ENCODE measurements around the gene VPS11. TPM values are rescaled to one million over a fixed set of nuclear protein-coding genes. Genes with fewer than 3 reads are reported as not detected.

The VPS11 gene
- total RNA-seq, 1 donor from 2014 or later: 30.7 TPM

- no peaks in the 10 kb centered on the region for H3K36me3 ChIP-seq (ENCODE audit: control insufficient read depth, insufficient read depth, low read length)
- no peak overlapping the region for H3K4me3 ChIP-seq (ENCODE audit: low read depth, low read length)
- TF ChIP-seq, protein P1, sequence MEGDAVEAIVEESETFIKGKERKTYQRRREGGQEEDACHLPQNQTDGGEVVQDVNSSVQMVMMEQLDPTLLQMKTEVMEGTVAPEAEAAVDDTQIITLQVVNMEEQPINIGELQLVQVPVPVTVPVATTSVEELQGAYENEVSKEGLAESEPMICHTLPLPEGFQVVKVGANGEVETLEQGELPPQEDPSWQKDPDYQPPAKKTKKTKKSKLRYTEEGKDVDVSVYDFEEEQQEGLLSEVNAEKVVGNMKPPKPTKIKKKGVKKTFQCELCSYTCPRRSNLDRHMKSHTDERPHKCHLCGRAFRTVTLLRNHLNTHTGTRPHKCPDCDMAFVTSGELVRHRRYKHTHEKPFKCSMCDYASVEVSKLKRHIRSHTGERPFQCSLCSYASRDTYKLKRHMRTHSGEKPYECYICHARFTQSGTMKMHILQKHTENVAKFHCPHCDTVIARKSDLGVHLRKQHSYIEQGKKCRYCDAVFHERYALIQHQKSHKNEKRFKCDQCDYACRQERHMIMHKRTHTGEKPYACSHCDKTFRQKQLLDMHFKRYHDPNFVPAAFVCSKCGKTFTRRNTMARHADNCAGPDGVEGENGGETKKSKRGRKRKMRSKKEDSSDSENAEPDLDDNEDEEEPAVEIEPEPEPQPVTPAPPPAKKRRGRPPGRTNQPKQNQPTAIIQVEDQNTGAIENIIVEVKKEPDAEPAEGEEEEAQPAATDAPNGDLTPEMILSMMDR (IDR thresholded peaks at IDR 0.05; ENCODE audit: insufficient read depth, low read length, poor library complexity, severe bottlenecking): no peak
- no peaks in the 10 kb centered on the region for H3K27me3 ChIP-seq (ENCODE audit: control insufficient read depth, insufficient read depth, low read length)
- no peak for DNase-seq (ENCODE audit: low read depth)
Measured at GRCh38 chr11:119115484-119116234, 48.0 kb downstream of the VPS11 start.

DNA sequence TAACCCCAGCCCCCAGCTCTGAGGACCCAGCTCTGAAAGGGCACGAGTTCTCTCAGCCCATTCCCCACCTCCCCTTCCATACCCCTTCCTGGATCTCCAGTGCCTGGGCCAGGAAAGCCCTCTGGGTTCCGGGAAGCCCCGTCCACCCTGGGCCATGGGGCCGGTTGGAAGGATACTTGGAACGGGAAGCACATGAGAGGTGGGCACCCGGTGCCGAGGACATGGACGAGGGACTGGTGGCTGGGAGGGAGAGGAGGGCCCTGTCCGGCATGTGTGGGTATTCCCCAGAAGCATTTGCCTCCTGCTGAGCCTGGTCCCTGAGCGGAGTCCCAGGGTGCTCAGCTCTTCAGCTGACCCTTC, 48.6 kb downstream of the VPS11 start:
- H3K4me3 ChIP-seq (ENCODE audit: low read depth, low read length): no peak overlapping the region
- TF ChIP-seq, protein P1 (IDR thresholded peaks at IDR 0.05; ENCODE audit: insufficient read depth, low read length, poor library complexity, severe bottlenecking): no peak
- H3K36me3 ChIP-seq (ENCODE audit: control insufficient read depth, insufficient read depth, low read length): no peaks in the 10 kb centered on the region
- DNase-seq (ENCODE audit: low read depth): no peak
- H3K27me3 ChIP-seq (ENCODE audit: control insufficient read depth, insufficient read depth, low read length): no peaks in the 10 kb centered on the region

GRCh38 chr11:119116601-119117000, 49.0 kb downstream of the VPS11 start:
- no peak for DNase-seq (ENCODE audit: low read depth)
- Histone ChIP-seq H3K27me3 (ENCODE audit: control insufficient read depth, insufficient read depth, low read length) (no peaks in the 10 kb centered on the region), H3K4me3 (ENCODE audit: low read depth, low read length) (no peak overlapping the region), H3K36me3 (ENCODE audit: control insufficient read depth, insufficient read depth, low read length) (no peaks in the 10 kb centered on the region)
- TF ChIP-seq, protein P1 (IDR thresholded peaks at IDR 0.05; ENCODE audit: insufficient read depth, low read length, poor library complexity, severe bottlenecking): no peak

- H3K4me3 ChIP-seq (ENCODE audit: low read depth, low read length): no peak overlapping the region
- TF ChIP-seq, protein P1 (IDR thresholded peaks at IDR 0.05; ENCODE audit: insufficient read depth, low read length, poor library complexity, severe bottlenecking): no peak
- DNase-seq (ENCODE audit: low read depth): no peak
- H3K27me3 ChIP-seq (ENCODE audit: control insufficient read depth, insufficient read depth, low read length): no peaks in the 10 kb centered on the region
- H3K36me3 ChIP-seq (ENCODE audit: control insufficient read depth, insufficient read depth, low read length): no peaks in the 10 kb centered on the region
Measured at GRCh38 chr11:119117004-119117706, 49.5 kb downstream of the VPS11 start.

GRCh38 chr11:119118227-119118626, 50.6 kb downstream of the VPS11 start:
- no peaks in the 10 kb centered on the region for H3K27me3 ChIP-seq (ENCODE audit: control insufficient read depth, insufficient read depth, low read length)
- DNase-seq (ENCODE audit: low read depth): no peak
- TF ChIP-seq, protein P1 (IDR thresholded peaks at IDR 0.05; ENCODE audit: insufficient read depth, low read length, poor library complexity, severe bottlenecking): no peak
- no peak overlapping the region for H3K4me3 ChIP-seq (ENCODE audit: low read depth, low read length)
- H3K36me3 ChIP-seq (ENCODE audit: control insufficient read depth, insufficient read depth, low read length): no peaks in the 10 kb centered on the region
